ENCODE data around the gene REC114. TPM values are rescaled to one million over a fixed set of nuclear protein-coding genes. Genes with fewer than 3 reads are reported as not detected.
"Not testable (repeated sequence)": the region's sequence is repeated elsewhere in the genome, so short reads cannot be mapped to it uniquely, and the experiment has no call there.

REC114 gene
- total RNA-seq, 1 donor from 2014 or later, result not detected

- DNase-seq (ENCODE audit: low spot score in 2 of 2); H3K27ac ChIP-seq; H3K36me3 ChIP-seq; intact Hi-C loops (cut with DNase I); H3K27me3 ChIP-seq; H3K4me3 ChIP-seq; H3K9me3 ChIP-seq; H3K4me1 ChIP-seq: not testable (repeated sequence)
Observed at GRCh38 chr15:73449980-73450379, 7.0 kb downstream of the REC114 start.

GRCh38 chr15:73454096-73454495, 11.1 kb downstream of the REC114 start:
- H3K27me3 ChIP-seq, result no peaks in the 10 kb centered on the region
- no peak overlapping the region for H3K4me3 ChIP-seq
- no peak for DNase-seq (ENCODE audit: low spot score in 2 of 2)
- no peak for TF ChIP-seq CTCF (IDR thresholded peaks at IDR 0.05)
- no peaks in the 10 kb centered on the region for H3K36me3 ChIP-seq
- H3K27ac ChIP-seq, result no peak overlapping the region
- no peaks in the 10 kb centered on the region for H3K4me1 ChIP-seq
- intact Hi-C loops (cut with DNase I), result no loop called here
- H3K9me3 ChIP-seq, result no peaks in the 10 kb centered on the region

- Histone ChIP-seq H3K27me3 (no peaks in the 10 kb centered on the region), H3K4me1 (no peaks in the 10 kb centered on the region), H3K36me3 (no peaks in the 10 kb centered on the region), H3K4me3 (no peak overlapping the region), H3K9me3 (no peaks in the 10 kb centered on the region), H3K27ac (no peak overlapping the region)
- no peak for TF ChIP-seq CTCF (IDR thresholded peaks at IDR 0.05)
- DNase-seq (ENCODE audit: low spot score in 2 of 2), result no peak
- intact Hi-C loops (cut with DNase I), result no loop called here
Observed at GRCh38 chr15:73455876-73456275, 12.9 kb downstream of the REC114 start.

GRCh38 chr15:73457334-73457733, 14.4 kb downstream of the REC114 start:
- intact Hi-C loops (cut with DNase I), result no loop called here
- Histone ChIP-seq H3K9me3 (no peaks in the 10 kb centered on the region), H3K4me3 (no peak overlapping the region), H3K4me1 (no peaks in the 10 kb centered on the region), H3K27ac (no peak overlapping the region), H3K36me3 (no peaks in the 10 kb centered on the region), H3K27me3 (no peaks in the 10 kb centered on the region)
- DNase-seq (ENCODE audit: low spot score in 2 of 2), result no peak
- no peak for TF ChIP-seq CTCF (IDR thresholded peaks at IDR 0.05)

- no peak for DNase-seq (ENCODE audit: low spot score in 2 of 2)
- no peaks in the 10 kb centered on the region for H3K4me1 ChIP-seq
- intact Hi-C loops (cut with DNase I), result no loop called here
- H3K36me3 ChIP-seq, result no peaks in the 10 kb centered on the region
- H3K27ac ChIP-seq, result no peak overlapping the region
- TF ChIP-seq CTCF (IDR thresholded peaks at IDR 0.05), result no peak
- no peaks in the 10 kb centered on the region for H3K27me3 ChIP-seq
- no peaks in the 10 kb centered on the region for H3K9me3 ChIP-seq
- no peak overlapping the region for H3K4me3 ChIP-seq
Observed at GRCh38 chr15:73460662-73461061, 17.7 kb downstream of the REC114 start.

GRCh38 chr15:73464602-73465001, 21.6 kb downstream of the REC114 start:
- Histone ChIP-seq H3K9me3 (no peaks in the 10 kb centered on the region), H3K36me3 (no peaks in the 10 kb centered on the region), H3K4me3 (no peak overlapping the region), H3K27ac (no peak overlapping the region), H3K27me3 (no peaks in the 10 kb centered on the region), H3K4me1 (no peaks in the 10 kb centered on the region)
- no peak for DNase-seq (ENCODE audit: low spot score in 2 of 2)
- TF ChIP-seq CTCF (IDR thresholded peaks at IDR 0.05), result no peak
- intact Hi-C loops (cut with DNase I), result no loop called here
